ENCODE measurements around the gene IGFBP6. TPM values are rescaled to one million over a fixed set of nuclear protein-coding genes. Genes with fewer than 3 reads are reported as not detected.
A peak's percentile ranks its signal among the peaks of the same experiment; 100 is the strongest.

The IGFBP6 gene
- total RNA-seq, 1 experiment from 2014 or later, result 17.5 TPM

- no peaks in the 10 kb centered on the region for H3K36me3 ChIP-seq (replicated peaks; ENCODE audit: control insufficient read depth, insufficient read depth, low read length)
- no peak for DNase-seq
- no peak overlapping the region for H3K4me3 ChIP-seq (ENCODE audit: insufficient read depth, low read depth, low read length)
- H3K27me3 ChIP-seq (ENCODE audit: control insufficient read depth, insufficient read depth, low read length), result peaks cover 1% of the 10 kb centered on the region; the same call in 1 of the 2 replicates
These were observed 26.9 kb downstream of the IGFBP6 start for GRCh38 chr12:53124352-53124723.

- Histone ChIP-seq H3K36me3 (replicated peaks; ENCODE audit: control insufficient read depth, insufficient read depth, low read length) (no peaks in the 10 kb centered on the region), H3K27me3 (ENCODE audit: control insufficient read depth, insufficient read depth, low read length) (peaks cover 1% of the 10 kb centered on the region; the same call in 1 of the 2 replicates), H3K4me3 (ENCODE audit: insufficient read depth, low read depth, low read length) (no peak overlapping the region)
- peak; percentile 1 for DNase-seq
These were observed 29.7 kb downstream of the IGFBP6 start for GRCh38 chr12:53127169-53127568.

GRCh38 chr12:53128780-53129569 is 31.5 kb downstream of the IGFBP6 start:
- Histone ChIP-seq H3K27me3 (ENCODE audit: control insufficient read depth, insufficient read depth, low read length) (peaks cover 1% of the 10 kb centered on the region; the same call in 1 of the 2 replicates), H3K4me3 (ENCODE audit: insufficient read depth, low read depth, low read length) (no peak overlapping the region), H3K36me3 (replicated peaks; ENCODE audit: control insufficient read depth, insufficient read depth, low read length) (no peaks in the 10 kb centered on the region)
- DNase-seq, result peak; percentile 6

- DNase-seq, result peak; percentile 1
- H3K27me3 ChIP-seq (ENCODE audit: control insufficient read depth, insufficient read depth, low read length), result 0 out of 2 replicates have a peak, but pooled peaks cover 1% of the 10 kb centered on the region
- H3K4me3 ChIP-seq (ENCODE audit: insufficient read depth, low read depth, low read length), result no peak overlapping the region
- H3K36me3 ChIP-seq (replicated peaks; ENCODE audit: control insufficient read depth, insufficient read depth, low read length), result no peaks in the 10 kb centered on the region
These were observed 34.4 kb downstream of the IGFBP6 start for GRCh38 chr12:53131844-53132243.

- Histone ChIP-seq H3K27me3 (ENCODE audit: control insufficient read depth, insufficient read depth, low read length) (no peaks in the 10 kb centered on the region), H3K4me3 (ENCODE audit: insufficient read depth, low read depth, low read length) (no peak overlapping the region), H3K36me3 (replicated peaks; ENCODE audit: control insufficient read depth, insufficient read depth, low read length) (no peaks in the 10 kb centered on the region)
- DNase-seq, result no peak
These were observed 36.3 kb downstream of the IGFBP6 start for GRCh38 chr12:53133722-53134121.

- peak; percentile 5 for DNase-seq
- no peak overlapping the region for H3K4me3 ChIP-seq (ENCODE audit: insufficient read depth, low read depth, low read length)
- H3K27me3 ChIP-seq (ENCODE audit: control insufficient read depth, insufficient read depth, low read length), result no peaks in the 10 kb centered on the region
- no peaks in the 10 kb centered on the region for H3K36me3 ChIP-seq (replicated peaks; ENCODE audit: control insufficient read depth, insufficient read depth, low read length)
These were observed 45.9 kb downstream of the IGFBP6 start for GRCh38 chr12:53143355-53143754.

GRCh38 chr12:53145383-53146260 is 48.2 kb downstream of the IGFBP6 start:
- no peaks in the 10 kb centered on the region for H3K27me3 ChIP-seq (ENCODE audit: control insufficient read depth, insufficient read depth, low read length)
- DNase-seq, result no peak
- no peak overlapping the region for H3K4me3 ChIP-seq (ENCODE audit: insufficient read depth, low read depth, low read length)
- H3K36me3 ChIP-seq (replicated peaks; ENCODE audit: control insufficient read depth, insufficient read depth, low read length), result no peaks in the 10 kb centered on the region

GRCh38 chr12:53147181-53147580 is 49.7 kb downstream of the IGFBP6 start:
- H3K27me3 ChIP-seq (ENCODE audit: control insufficient read depth, insufficient read depth, low read length), result no peaks in the 10 kb centered on the region
- no peaks in the 10 kb centered on the region for H3K36me3 ChIP-seq (replicated peaks; ENCODE audit: control insufficient read depth, insufficient read depth, low read length)
- DNase-seq, result no peak
- no peak overlapping the region for H3K4me3 ChIP-seq (ENCODE audit: insufficient read depth, low read depth, low read length)

- Histone ChIP-seq H3K4me3 (ENCODE audit: insufficient read depth, low read depth, low read length) (no peak overlapping the region), H3K27me3 (ENCODE audit: control insufficient read depth, insufficient read depth, low read length) (no peaks in the 10 kb centered on the region), H3K36me3 (replicated peaks; ENCODE audit: control insufficient read depth, insufficient read depth, low read length) (no peaks in the 10 kb centered on the region)
- no peak for DNase-seq
These were observed 50.2 kb downstream of the IGFBP6 start for GRCh38 chr12:53147653-53148052.

GRCh38 chr12:53151039-53151438 is 53.6 kb downstream of the IGFBP6 start:
- H3K36me3 ChIP-seq (replicated peaks; ENCODE audit: control insufficient read depth, insufficient read depth, low read length), result no peaks in the 10 kb centered on the region
- H3K4me3 ChIP-seq (ENCODE audit: insufficient read depth, low read depth, low read length), result no peak overlapping the region
- H3K27me3 ChIP-seq (ENCODE audit: control insufficient read depth, insufficient read depth, low read length), result no peaks in the 10 kb centered on the region
- no peak for DNase-seq

Other genes starting within 250 kb of the IGFBP6 start
- not detected in 2 replicates for gene KRT78, start 248.7 kb upstream of the IGFBP6 start, total RNA-seq (2014; rRNA removed; shearing (Covaris generic))
- gene KRT8, start 192.6 kb upstream of the IGFBP6 start, total RNA-seq (2014; rRNA removed; shearing (Covaris generic)), result 318 and 445 TPM in 2 replicates
- 578 and 613 TPM in 2 replicates for gene KRT18, start 148.5 kb upstream of the IGFBP6 start, total RNA-seq (2014; rRNA removed; shearing (Covaris generic))
- gene EIF4B, start 91.2 kb upstream of the IGFBP6 start, total RNA-seq (2014; rRNA removed; shearing (Covaris generic)), result 581 and 770 TPM in 2 replicates
- gene TNS2, start 47.6 kb upstream of the IGFBP6 start, total RNA-seq (2014; rRNA removed; shearing (Covaris generic)), result 7.6 and 8.7 TPM in 2 replicates
- 8.3 and 8.7 TPM in 2 replicates for gene SPRYD3, start 18.3 kb upstream of the IGFBP6 start, total RNA-seq (2014; rRNA removed; shearing (Covaris generic))
- not detected in 2 replicates for gene SOAT2, start 5.8 kb downstream of the IGFBP6 start, total RNA-seq (2014; rRNA removed; shearing (Covaris generic))
- gene ZNF740, start 83.1 kb downstream of the IGFBP6 start, total RNA-seq (2014; rRNA removed; shearing (Covaris generic)), result 8.7 and 9.1 TPM in 2 replicates
- 3.0 and 3.4 TPM in 2 replicates for gene CSAD, start 83.3 kb downstream of the IGFBP6 start, total RNA-seq (2014; rRNA removed; shearing (Covaris generic))
- 0.30 and 0.52 TPM in 2 replicates for gene ITGB7, start 109.6 kb downstream of the IGFBP6 start, total RNA-seq (2014; rRNA removed; shearing (Covaris generic))
- 50.1 and 58.1 TPM in 2 replicates for gene RARG, start 134.5 kb downstream of the IGFBP6 start, total RNA-seq (2014; rRNA removed; shearing (Covaris generic))
- 43.6 and 46.2 TPM in 2 replicates for gene ESPL1, start 170.6 kb downstream of the IGFBP6 start, total RNA-seq (2014; rRNA removed; shearing (Covaris generic))
- 242 and 304 TPM in 2 replicates for gene PFDN5, start 197.9 kb downstream of the IGFBP6 start, total RNA-seq (2014; rRNA removed; shearing (Covaris generic))
- gene MYG1, start 202.0 kb downstream of the IGFBP6 start, total RNA-seq (2014; rRNA removed; shearing (Covaris generic)), result 74.2 and 98.0 TPM in 2 replicates
- gene AAAS, start 223.9 kb downstream of the IGFBP6 start, total RNA-seq (2014; rRNA removed; shearing (Covaris generic)), result 131 and 137 TPM in 2 replicates
- gene SP7, start 238.7 kb downstream of the IGFBP6 start, total RNA-seq (2014; rRNA removed; shearing (Covaris generic)), result 0.14 and 0.44 TPM in 2 replicates